ENCODE data around the gene C6orf136.
"Not testable (repeated sequence)": the region's sequence is repeated elsewhere in the genome, so short reads cannot be mapped to it uniquely, and the experiment has no call there.

Gene C6orf136

GRCh38 chr6:30640481-30640880 is 6.5 kb upstream of the C6orf136 start:
- Mint-ChIP-seq H3K4me3 (no peak overlapping the region), H3K27ac (peak overlapping the region in 1 of 2 donors; percentile 84), H3K27me3 (no peaks in the 10 kb centered on the region), H3K9me3 (no peaks in the 10 kb centered on the region), H3K4me1 (peaks cover 21% of the 10 kb centered on the region)
- DNase-seq (no peak), ATAC-seq (peak; percentile 64)

DNA sequence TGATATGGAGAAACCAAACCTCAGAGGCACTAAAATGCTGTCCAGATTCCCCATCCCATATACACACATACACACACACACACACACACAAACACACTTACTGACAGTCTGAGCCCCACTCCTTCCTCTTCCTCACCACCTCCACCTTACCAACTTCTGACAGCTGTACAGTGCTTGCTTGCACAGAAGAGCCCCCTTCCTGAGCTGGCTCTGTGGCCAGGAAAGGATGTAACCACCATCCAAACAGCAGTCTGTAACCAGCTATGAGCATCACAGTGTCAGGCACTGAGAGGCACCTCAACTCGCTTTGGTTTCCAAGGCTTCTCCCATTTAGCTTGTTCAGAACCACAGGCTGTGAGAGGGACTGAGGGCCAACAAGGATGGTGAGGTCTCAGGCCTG is 5.9 kb upstream of the C6orf136 start:
- peak; percentile 58 for ATAC-seq

GRCh38 chr6:30643656-30644055 is 3.3 kb upstream of the C6orf136 start:
- ATAC-seq, result no peak
- no peak overlapping the region for H3K27ac Mint-ChIP-seq
- H3K27me3 Mint-ChIP-seq, result no peaks in the 10 kb centered on the region
- no peak for DNase-seq
- H3K9me3 Mint-ChIP-seq, result no peaks in the 10 kb centered on the region
- H3K4me3 Mint-ChIP-seq, result no peak overlapping the region
- peaks cover 35% of the 10 kb centered on the region for H3K4me1 Mint-ChIP-seq

More for the DNA sequence above, 5.9 kb upstream of the C6orf136 start:
- Mint-ChIP-seq H3K4me3 (no peak overlapping the region), H3K27ac (peak overlapping the region in 1 of 2 donors; percentile 74), H3K9me3 (no peaks in the 10 kb centered on the region), H3K27me3 (no peaks in the 10 kb centered on the region), H3K4me1 (peaks cover 27% of the 10 kb centered on the region)
- no peak for DNase-seq

GRCh38 chr6:30644769-30645168 is 2.2 kb upstream of the C6orf136 start:
- no peak overlapping the region for H3K27ac Mint-ChIP-seq
- peaks cover 46% of the 10 kb centered on the region for H3K4me1 Mint-ChIP-seq

DNA sequence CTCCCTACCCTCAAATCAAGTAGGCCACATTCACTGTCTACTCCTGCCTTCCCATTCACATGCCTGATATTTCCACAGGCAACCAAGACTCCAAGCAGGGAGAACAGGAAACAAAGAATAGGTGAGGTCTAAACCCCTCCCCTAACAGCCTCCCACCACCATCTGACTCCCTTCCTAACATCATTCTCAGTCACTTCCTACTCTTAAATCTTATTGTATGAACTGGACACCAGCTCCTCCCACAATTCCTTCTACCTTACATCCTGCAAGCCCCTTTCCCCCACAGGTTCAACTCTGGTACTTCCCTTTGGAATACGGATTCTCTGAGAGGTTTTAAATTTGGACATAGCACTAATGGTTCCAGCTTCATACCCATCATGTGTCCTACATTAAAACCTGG is 944 bp upstream of the C6orf136 start:
- Mint-ChIP-seq H3K27me3 (no peaks in the 10 kb centered on the region), H3K27ac (no peak overlapping the region), H3K4me1 (peaks cover 37% of the 10 kb centered on the region), H3K4me3 (peak overlapping the region; percentile 91), H3K9me3 (no peaks in the 10 kb centered on the region)
- DNase-seq (no peak), ATAC-seq (no peak)

More at GRCh38 chr6:30644769-30645168, 2.2 kb upstream of the C6orf136 start:
- no peaks in the 10 kb centered on the region for H3K27me3 Mint-ChIP-seq
- no peak overlapping the region for H3K4me3 Mint-ChIP-seq
- no peaks in the 10 kb centered on the region for H3K9me3 Mint-ChIP-seq
- ATAC-seq, result no peak
- no peak for DNase-seq

DNA sequence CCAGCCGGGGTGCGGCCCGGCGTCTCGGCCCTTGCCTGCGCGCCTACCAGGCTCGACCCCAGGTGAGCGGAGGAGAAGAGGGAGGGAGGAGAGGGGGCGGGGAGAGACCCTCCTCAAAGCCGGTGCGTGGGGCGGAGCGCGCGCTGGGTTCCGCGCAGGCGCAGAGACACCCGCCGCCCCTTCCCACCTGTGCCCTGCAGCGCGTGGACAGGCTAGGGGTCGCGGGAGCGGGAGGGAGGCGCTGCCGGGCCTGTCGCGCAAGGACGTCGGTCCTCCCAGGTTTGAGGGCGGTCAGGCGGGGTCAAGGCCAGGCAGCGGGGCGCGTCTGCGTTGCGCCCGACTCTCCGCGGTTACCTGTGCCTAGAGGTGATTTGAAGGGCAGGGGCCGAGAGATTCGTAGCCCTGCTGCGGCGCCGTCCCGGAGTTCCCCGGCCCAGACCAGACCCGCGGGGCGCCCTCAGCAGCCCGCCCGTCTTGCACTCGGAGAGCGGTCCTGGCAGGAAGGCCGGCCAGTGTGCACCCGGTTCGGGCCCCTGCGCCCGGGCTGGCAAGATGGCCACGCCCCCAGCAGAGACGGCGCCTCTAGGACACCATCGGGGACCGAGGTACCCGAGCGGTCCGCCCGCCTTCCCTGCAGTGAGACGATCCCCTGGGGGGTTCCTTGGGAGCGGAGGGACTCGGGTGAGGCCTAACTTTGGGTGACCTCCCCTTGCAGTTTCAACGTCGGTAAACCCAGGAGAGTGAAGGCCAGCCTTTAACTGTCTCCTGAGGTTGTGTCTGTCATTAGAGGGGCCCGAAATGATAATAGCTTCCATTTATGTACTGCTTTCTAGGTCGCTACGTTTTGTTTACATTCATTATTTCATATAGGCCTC is 546 bp downstream of the C6orf136 start:
- Mint-ChIP-seq H3K27me3 (no peaks in the 10 kb centered on the region), H3K27ac (peak overlapping the region; percentile 95 to 96), H3K4me3 (peak overlapping the region; percentile 91), H3K9me3 (no peaks in the 10 kb centered on the region), H3K4me1 (peaks cover 27% of the 10 kb centered on the region)
- peak; percentile 87 for ATAC-seq
- DNase-seq, result peak; percentile 83

GRCh38 chr6:30651143-30651542 is 4.2 kb downstream of the C6orf136 start:
- Mint-ChIP-seq H3K27me3 (no peaks in the 10 kb centered on the region), H3K27ac (peak overlapping the region in 1 of 2 donors; percentile 74), H3K4me1 (peaks cover 19% of the 10 kb centered on the region), H3K4me3 (no peak overlapping the region), H3K9me3 (no peaks in the 10 kb centered on the region)
- DNase-seq (no peak), ATAC-seq (no peak)

DNA sequence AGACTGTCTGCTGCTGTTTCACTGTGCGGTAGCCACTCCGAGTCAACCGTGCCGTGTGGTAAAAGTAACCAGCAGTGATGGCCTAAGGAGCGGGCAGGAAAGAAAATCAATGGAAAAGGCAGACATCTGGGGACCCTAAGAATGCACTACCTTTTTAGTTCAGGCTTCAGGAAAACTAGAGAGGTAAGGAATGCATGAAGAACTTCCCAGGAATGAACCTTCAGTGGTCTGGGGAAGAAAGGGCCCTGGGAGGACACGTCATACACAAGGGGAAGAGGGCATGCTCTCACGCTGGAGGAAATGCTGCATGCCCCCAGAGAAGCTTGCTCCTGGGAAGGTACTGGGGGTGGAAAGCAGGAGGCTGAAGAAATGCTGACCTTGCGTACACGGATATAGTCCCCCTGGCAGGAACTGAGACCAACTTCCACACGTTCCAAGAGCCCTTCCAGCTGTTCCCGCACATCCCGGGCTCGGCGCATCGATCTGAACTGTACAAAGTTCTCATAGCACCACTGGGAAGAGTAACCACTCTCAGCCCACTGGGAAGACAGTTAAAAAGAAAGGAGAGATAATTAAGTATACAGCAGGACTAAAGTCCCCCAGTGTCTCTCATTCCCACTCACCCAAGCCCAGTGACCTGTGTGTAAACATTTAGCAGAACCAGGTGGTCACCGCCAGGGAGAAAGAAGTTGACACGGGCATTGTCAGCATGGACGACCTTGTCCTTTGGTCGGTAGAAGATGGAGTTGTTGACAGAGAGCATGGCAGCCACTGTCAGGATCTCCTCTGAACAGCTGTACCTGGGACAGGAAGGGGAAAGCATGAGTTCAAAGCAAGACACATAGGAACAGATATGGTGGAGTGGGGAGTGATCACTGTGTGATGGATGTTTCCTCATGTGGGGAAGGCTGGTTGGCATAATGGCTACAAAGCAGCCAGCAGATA is 8.1 kb downstream of the C6orf136 start:
- H3K4me1 Mint-ChIP-seq, result no peaks in the 10 kb centered on the region
- H3K27ac Mint-ChIP-seq, result peak overlapping the region in 1 of 2 donors; percentile 9
- no peaks in the 10 kb centered on the region for H3K27me3 Mint-ChIP-seq
- H3K4me3 Mint-ChIP-seq, result no peak overlapping the region
- H3K9me3 Mint-ChIP-seq, result no peaks in the 10 kb centered on the region
- no peak for DNase-seq
- ATAC-seq, result no peak

DNA sequence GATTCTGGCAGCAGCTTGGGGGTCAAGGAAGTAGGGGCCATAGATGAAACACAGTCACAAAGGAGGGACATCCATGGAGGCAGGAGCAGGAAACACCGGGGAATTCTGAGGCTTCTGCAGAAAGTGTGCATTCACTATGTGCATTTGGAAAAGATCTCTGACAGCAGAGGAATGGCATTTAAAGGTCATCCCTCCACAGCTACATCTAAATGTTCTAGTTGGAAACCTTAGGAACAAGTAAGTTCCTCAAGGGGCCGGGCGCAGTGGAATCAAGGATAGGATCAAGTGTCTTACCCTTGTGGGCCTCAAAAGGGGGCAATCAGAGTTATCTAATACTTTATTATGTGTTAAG is 8.8 kb downstream of the C6orf136 start:
- Mint-ChIP-seq H3K4me3 (no peak overlapping the region), H3K9me3 (no peaks in the 10 kb centered on the region), H3K27me3 (no peaks in the 10 kb centered on the region), H3K4me1 (no peaks in the 10 kb centered on the region), H3K27ac (peak overlapping the region in 1 of 2 donors; percentile 9)
- DNase-seq (no peak), ATAC-seq (no peak)

GRCh38 chr6:30656513-30656912 is 9.6 kb downstream of the C6orf136 start:
- no peak overlapping the region for H3K27ac Mint-ChIP-seq
- no peak for ATAC-seq
- no peak for DNase-seq
- H3K9me3 Mint-ChIP-seq, result no peaks in the 10 kb centered on the region
- no peaks in the 10 kb centered on the region for H3K27me3 Mint-ChIP-seq
- H3K4me1 Mint-ChIP-seq, result no peaks in the 10 kb centered on the region
- no peak overlapping the region for H3K4me3 Mint-ChIP-seq

- Mint-ChIP-seq H3K4me1 (no peaks in the 10 kb centered on the region), H3K27ac (peak overlapping the region in 1 of 2 donors; percentile 55), H3K4me3 (no peak overlapping the region), H3K27me3 (no peaks in the 10 kb centered on the region), H3K9me3 (no peaks in the 10 kb centered on the region)
- ATAC-seq (no peak), DNase-seq (no peak)
These were observed 10.5 kb downstream of the C6orf136 start for GRCh38 chr6:30657454-30657853.

GRCh38 chr6:30657922-30658321 is 11.0 kb downstream of the C6orf136 start:
- not testable (repeated sequence) for H3K27me3 Mint-ChIP-seq, ATAC-seq, H3K4me1 Mint-ChIP-seq, DNase-seq, H3K9me3 Mint-ChIP-seq, H3K4me3 Mint-ChIP-seq
- H3K27ac Mint-ChIP-seq, result peak overlapping the region; percentile 28 to 55

- H3K4me3 Mint-ChIP-seq, result no peak overlapping the region
- peaks cover 24% of the 10 kb centered on the region for H3K4me1 Mint-ChIP-seq
- H3K27ac Mint-ChIP-seq, result peak overlapping the region; percentile 63 to 78
- H3K27me3 Mint-ChIP-seq, result no peaks in the 10 kb centered on the region
- no peaks in the 10 kb centered on the region for H3K9me3 Mint-ChIP-seq
- DNase-seq (no peak), ATAC-seq (no peak)
These were observed 18.2 kb downstream of the C6orf136 start for GRCh38 chr6:30664994-30665767.

- peak in 1 of 2 donors; percentile 56 for DNase-seq
- peaks cover 34% of the 10 kb centered on the region for H3K4me1 Mint-ChIP-seq
- ATAC-seq, result peak; percentile 85
- H3K9me3 Mint-ChIP-seq, H3K27me3 Mint-ChIP-seq, H3K4me3 Mint-ChIP-seq: not testable (repeated sequence)
- H3K27ac Mint-ChIP-seq, result peak overlapping the region; percentile 78 to 87
These were observed 19.4 kb downstream of the C6orf136 start for GRCh38 chr6:30666300-30666699.
